ACHN (cell line): ENCODE data around the gene RASSF5.

ENCODE experiments used
- DNase-seq: peaks from one replicate; pipeline ENCODE4 v3.0.0-alpha.2; 2015
- in situ Hi-C: cut with HindIII; loops from 2 replicates; pipeline ENCODE4 v1.10.0; 2017; ENCODE audit warnings: low sequenced_read_pairs, low pct_ligation_motif_present, low pct_unique_long_range_greater_than_20kb

The RASSF5 gene

DNA sequence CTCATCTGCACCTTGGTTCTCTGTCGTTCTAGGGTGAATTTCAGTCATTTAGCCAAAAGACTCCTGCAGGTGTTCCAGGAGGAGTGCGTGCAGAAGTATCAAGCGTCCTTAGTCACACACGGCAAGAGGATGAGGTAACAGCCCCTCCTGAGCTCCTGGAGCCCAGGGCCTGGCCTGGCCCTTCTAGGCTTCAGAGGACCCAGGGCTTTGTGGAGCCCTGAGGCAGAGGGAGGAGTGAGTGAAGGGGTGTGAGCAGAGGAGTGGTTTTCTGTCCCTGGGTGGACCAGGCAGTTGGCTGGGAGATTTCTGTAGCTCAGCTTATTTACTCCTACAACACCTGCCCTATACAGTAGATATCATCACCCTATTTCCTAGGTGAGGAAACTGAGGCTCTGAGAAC, 15.7 kb upstream of the RASSF5 start:
- in situ Hi-C loops, result no loop called here
- DNase-seq, result no peak

DNA sequence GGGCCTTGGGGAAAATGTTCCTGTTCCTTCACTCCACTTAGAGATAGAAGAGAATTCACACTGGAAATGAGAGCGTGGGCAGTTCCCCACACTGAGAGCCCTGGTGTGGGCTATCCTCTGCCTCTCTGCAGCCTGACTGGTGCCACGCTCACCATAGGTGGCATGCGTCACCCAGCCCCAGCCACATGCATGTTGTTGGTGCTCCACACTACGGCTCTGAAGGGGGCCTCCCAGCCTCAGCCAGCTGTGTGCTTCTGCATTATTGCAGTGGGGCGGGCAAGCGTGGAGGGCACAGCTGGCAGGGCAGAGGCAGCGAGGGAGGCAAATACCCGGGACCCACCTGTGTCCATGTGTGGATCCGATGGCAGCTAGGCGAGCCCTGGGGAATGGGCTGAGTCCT, 14.7 kb upstream of the RASSF5 start:
- no peak for DNase-seq
- in situ Hi-C loops, result no loop called here

DNA sequence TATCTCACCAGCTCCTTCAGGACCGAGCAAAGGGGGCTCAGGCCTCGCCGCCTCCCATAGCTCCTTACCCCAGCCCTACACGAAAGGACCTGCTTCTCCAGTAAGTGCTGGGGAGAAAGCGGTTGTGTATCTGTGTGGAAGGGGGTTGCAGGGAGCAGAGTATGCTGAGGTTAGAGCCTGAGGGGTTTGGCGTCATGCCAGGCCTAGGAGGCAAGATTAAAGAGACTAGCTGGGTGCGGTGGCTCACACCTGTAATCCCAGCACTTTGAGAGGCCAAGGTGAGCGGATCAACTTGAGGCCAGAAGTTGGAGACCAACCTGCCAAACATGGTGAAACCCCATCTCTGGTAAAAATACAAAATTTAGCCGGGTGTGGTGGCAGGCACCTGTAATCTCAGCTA, 14.1 kb upstream of the RASSF5 start:
- DNase-seq, result no peak
- in situ Hi-C loops, result no loop called here

DNA sequence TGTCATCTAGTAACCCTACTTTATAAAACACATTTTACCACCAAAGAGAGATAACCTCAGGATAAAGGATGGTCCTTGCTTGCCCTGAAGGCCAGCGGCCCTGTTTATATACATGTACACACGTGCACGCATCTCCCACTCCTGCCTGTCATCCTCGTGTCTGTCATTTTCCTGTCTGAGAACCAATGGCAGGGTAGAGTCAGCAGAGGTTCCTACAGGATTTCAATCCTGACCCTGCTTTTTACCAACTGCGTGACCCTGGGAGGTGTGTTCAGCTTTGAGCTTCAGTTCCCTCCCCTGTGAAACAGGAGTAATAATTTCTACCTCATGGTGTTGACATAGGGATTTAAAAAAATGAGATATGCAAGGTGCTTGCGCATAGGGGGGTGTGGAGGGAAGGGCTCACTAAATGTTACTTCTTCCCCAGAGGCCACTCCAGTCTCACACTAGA, 12.3 kb upstream of the RASSF5 start:
- DNase-seq, result no peak
- in situ Hi-C loops, result no loop called here

DNA sequence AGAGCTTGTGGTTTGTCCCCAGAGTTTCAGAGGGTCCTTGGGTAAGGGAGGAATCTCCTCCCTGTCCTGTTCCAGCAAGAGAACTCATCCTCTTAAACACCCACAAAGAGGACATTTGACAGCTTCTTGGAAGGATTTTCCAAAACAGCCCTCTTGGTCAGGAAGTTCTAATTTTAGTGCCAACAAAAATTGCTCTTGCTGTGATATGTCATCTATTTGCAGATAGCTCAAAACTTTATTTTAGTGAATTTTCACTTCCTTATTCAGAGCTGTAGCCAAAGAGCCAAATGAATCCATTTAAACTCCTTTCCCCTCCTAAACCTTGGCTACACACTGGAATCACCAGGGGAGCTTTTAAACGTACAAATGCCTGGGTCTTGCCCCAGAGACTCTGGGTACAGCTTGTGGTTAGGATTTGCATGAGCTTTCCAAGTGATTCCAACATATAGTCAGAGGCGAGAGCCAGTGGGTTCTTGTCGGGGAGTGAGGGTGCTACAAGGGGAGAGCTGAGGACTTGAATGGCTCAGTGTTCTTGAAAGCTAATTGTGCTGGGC, 11.8 kb upstream of the RASSF5 start:
- in situ Hi-C loops, result no loop called here
- DNase-seq, result no peak

DNA sequence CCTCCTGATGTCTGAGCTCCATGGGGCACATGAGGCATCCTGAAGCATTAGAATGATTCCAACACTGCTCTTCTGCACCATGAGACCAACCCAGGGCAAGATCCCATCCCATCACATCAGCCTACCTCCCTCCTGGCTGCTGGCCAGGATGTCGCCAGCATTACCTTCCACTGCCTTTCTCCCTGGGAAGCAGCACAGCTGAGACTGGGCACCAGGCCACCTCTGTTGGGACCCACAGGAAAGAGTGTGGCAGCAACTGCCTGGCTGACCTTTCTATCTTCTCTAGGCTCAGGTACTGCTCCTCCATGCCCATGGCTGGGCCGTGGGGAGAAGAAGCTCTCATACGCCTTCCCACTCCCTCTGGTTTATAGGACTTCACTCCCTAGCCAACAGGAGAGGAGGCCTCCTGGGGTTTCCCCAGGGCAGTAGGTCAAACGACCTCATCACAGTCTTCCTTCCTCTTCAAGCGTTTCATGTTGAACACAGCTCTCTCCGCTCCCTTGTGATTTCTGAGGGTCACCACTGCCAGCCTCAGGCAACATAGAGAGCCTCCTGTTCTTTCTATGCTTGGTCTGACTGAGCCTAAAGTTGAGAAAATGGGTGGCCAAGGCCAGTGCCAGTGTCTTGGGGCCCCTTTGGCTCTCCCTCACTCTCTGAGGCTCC, 11.1 kb upstream of the RASSF5 start:
- DNase-seq, result no peak
- in situ Hi-C loops, result no loop called here

DNA sequence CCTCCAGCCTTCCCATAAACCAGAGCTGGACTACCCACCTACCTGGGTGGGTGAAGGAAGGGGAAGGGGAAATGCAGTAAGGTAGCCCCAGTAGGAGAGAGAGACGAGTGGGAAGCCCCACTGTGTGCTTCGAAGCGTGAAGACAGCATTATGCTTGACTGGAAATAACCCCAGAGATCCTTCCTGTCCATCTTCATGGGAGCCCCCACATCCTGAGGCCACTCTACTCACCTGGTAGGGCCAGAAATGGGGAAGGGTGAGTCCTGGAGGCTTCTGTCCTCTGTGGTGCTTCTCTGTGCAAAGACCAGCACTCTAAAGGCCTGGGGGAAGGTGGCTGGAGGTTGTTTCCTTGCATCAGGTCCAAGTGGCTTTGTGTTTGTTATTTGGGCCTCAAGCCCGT, 10.0 kb upstream of the RASSF5 start:
- no peak for DNase-seq
- in situ Hi-C loops, result no loop called here

DNA sequence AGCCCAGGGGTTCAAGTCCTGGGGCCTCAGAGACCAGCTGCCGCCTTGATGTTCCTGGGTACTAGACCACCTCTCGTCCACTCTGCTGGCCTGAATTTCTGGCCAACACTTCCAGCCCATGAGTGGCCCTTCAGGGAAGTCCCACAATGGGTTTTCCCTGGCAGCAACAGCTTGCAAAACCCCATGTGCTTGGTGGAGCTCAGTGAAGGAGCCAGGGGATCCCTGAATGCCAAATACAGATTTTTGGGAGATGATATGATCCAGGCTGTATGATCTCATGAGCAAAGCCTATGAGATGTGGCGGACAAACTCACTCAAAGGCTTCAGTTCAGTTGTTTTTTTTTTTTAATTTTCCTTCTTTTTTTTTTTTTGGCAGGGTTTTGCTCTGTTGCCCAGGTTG, 9.6 kb upstream of the RASSF5 start:
- DNase-seq, result no peak
- in situ Hi-C loops, result no loop called here

DNA sequence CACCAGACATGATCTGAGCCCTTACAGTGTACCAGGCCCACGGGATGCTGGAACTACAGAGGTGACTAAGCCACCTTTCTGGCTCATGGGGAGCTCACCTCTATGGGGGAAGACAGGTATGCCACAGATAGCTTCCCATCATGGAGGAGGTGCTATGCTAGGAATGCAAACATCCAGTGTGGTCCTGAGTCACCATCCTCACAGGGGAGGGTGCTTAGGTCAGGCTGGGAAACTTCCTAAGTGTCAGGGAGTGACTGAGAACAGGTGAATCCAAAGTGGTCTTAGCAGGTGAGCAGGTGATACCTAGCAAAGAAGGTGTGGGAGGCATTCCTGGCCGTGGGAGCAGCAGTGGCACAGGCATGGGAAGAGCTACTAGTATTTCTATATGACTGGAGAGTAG, 8.6 kb upstream of the RASSF5 start:
- DNase-seq, result peak; percentile 49
- in situ Hi-C loops, result no loop called here

DNA sequence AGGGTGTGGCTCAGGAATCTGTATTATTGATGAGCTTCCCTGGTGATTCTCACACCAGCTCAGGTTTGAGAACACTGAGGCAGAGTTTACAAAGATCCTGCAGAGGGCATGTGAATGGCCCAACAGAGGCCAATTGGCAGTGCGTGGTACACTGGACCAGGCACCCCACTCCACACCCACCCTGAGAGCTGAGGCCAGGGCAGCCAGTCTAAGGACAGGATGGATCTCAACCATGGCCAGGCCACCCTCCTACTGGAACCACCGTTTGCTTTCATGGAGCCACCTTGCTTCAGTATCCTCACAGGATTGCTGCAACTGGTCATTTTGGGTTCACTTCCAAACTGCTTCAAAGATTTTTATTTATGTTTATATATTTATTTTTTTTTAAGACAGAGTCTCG, 7.3 kb upstream of the RASSF5 start:
- in situ Hi-C loops, result no loop called here
- DNase-seq, result no peak

DNA sequence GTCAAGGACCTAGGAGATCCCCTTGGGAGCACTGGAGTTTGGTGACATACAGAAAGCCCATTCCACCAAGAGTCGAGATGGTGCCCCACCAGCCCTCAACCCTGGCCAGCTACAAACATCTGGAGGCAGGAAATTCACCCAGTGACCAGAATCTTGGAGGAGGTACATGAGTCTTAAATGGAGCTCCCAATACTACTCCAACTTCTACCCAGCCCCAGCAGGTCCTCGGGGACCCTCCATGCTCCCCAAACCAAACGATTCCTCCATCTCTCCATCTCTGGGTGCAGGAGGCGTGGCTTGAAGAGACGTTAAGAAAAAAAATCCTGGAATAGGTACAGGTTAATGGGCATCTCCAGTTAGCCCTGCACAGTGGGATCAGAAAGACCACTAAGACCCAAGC, 5.5 kb upstream of the RASSF5 start:
- in situ Hi-C loops, result no loop called here
- no peak for DNase-seq

DNA sequence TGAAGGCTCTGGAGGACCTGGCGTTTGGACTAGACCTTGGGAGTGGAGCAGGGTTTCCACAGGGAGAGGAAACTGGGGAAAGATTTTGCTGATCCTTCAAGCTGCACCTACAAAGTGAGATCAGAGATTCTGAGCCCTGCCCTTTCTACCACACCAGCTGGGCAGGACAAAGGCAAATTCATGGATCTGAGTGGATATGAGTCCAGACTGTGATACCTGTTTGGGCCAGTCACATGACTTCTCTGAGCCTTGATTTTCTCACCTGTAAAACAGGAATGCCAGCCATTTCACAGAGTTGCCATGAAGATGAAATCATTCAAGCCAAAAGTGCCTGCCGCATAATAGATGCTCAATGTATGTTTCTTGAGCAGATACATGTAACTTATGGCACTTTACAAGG, 4.9 kb upstream of the RASSF5 start:
- no peak for DNase-seq
- in situ Hi-C loops, result no loop called here

DNA sequence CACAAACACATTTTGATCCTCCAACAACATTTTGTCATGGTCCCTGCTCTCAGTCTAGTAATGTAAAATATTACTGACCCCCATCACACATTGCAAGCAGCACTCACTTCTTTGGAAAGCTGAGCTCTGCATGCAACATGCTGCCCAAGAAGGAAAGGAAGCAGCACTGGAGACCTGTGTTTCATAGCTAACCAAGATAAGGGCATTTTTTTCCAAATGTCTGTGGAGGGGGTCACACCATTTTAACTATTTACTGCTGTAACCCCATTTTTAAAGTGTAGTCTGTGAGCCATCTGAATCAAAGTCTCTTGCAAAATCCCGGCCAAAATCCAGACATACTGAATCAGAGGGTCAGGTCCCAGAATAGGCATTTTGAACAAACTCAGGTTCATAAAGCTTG, 4.5 kb upstream of the RASSF5 start:
- DNase-seq, result no peak
- in situ Hi-C loops, result no loop called here

DNA sequence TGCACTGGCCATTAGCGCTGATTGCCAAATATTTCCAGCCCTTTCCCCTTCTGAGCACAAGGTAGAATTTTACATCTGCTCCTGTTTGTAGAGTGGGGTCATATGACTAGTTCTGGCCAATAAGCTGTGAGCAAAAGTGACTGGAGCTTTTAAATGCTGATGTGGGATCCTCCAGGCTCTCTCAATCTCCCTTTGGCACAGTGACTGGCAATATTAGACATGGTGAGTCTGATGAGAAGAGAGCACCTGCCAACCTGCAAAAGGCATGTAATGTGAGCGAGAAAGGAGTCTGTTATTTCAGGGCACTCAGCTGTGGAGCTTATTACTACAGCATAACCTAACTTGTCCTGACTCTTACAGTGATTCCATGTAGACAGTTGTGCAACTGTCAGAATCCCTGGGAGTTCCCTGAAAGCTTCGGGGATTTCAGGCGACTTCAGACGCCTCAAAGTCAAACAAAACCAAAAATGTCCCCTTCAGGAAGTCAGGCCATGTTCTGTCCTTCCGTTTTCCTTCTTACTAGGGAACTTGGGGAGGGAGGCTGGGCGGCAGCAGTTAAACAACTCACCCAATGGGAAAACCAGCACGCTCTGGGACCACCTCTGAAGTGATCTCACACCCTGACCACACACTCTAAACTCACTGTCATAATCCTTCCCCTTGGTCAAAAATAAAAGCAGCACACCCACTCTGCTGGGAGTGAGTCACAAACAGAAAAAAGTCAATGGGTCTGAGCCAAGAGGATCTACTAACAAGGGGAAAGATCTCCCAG, 3.6 kb upstream of the RASSF5 start:
- in situ Hi-C loops, result no loop called here
- DNase-seq, result peak; percentile 96

DNA sequence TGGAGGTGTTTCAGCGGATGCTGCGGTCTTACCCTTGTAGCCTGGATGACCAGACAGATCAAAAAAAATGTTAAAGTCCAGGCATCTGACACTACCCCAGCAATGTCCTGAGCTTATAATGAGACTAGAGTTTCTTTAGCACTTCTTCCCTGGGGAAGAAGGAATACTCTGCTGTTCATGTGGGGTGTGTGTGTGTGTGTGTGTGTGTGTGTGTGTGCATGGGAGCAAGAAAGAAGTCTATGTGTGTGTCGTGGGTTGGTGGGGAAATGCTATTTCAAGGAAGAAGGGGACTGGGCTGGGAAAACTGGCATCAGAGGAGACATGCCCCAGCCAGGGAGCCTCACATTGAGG, 3.0 kb upstream of the RASSF5 start:
- DNase-seq, result no peak
- in situ Hi-C loops, result no loop called here

DNA sequence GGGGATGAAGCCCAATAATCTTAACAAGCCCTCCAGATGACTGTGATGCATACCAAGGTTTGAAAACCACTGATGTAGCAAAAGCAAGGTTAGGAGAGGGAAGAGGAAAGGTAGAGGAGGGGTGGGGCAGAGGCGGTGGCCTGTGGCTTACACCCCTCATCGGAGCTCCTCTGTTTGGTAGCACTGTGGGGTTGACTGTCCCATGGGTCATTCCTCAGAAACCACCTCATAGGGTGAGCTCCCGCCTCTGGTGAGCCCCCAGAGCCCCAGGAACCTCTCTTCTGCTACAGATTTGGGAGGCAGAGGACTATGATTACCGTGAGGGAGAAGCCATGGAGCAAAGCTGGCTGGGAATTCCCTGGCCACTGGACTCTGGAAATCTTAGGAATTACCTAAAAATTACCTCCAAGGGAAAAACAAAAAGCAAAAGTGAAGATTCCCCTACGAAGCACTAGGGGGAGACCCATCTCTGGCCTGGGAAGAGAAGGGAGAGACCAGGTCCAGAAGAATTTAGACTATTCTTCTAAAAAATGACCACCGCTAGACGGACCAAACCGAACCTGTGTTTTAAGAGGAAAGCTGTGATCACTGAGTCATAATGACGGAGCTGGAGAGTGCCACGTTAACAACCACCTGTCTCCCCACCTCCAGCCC, 1.5 kb upstream of the RASSF5 start:
- DNase-seq, result peak; percentile 43
- in situ Hi-C loops, result no loop called here

DNA sequence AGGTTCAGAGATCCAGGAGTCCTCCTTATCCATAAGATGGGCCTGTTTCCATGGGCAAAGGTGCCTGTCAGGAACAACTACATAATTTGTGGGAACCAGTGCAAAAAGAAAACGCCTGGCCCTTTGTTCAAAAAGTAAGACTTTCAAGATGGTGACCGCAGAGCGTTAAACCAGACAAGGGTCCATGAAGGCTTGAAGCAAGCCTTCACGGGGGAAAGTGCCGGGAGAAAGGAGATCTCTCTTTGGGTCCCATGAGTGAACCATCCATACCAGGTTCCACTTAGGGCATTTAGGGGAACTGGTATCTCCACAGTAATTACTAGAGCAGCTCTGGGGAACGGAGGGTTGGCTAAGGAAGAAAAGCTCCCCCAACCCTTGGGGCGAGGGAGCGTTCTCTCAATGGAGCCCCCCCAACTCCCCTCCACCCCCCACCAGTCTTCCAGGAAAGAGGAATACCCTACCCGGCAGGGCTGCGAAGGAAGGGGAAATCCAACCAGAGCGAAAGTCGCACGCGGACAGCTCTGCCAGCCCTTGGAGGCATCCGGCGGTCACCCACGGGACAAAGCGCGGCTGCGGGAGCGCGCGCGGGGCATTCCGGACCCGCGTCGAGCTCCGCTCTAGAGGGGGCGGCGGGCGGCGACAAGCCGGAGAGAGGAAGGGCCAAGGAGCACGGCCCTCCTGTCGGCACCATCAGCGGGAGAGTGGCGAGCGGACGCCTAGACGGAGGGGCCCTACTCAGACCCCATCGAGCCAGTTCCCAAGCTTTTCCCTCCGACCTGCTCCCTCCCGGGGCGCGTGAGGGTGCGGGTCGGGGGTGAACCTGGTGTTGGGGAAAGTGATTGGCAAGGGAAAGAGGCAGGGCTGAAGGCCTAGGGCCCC, 687 bp upstream of the RASSF5 start:
- in situ Hi-C loops, result no loop called here

DNA sequence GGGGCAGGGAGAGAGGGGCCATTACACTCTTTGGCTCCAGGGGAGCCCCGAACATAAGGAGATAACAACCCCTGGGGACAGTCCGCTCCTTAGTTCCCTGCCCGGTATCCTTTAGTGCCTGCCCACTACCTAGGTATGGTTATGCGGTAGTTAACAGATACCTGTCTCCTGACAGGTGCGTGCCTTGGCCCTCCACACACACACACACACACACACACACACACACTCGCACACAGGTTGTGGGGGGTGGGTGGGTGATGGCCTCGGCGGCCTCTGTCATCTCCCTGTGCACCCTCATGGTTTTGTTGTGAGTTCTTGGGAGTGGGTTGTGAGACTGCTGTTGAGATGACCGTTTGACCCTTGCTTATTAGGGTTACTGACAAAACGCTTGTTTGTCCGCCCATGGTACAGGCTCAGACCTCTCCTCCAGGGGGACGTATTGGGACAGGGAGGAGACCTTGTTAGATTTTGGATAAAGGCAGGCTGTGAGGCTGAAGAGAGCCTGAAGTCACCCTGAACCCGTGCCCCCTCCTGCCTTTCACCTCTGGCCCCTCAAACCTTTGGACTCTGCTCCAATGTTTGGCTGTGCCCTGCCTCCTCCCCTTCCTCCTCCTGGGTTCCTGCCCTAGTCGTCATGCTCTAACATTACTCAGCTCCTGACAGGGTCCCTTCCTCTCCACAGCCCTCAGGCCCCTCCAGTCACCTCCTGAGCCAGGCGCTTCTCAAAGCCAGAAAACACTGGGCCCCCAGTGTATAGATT, 979 bp downstream of the RASSF5 start:
- DNase-seq, result no peak
- in situ Hi-C loops, result no loop called here

More for the DNA sequence above, 687 bp upstream of the RASSF5 start:
- DNase-seq, result no peak
